ENCODE data around the gene CHMP4B. TPM values are rescaled to one million over a fixed set of nuclear protein-coding genes. Genes with fewer than 3 reads are reported as not detected.

Gene CHMP4B
- total RNA-seq, 1 donor, result 32.0 TPM

- H3K4me3 ChIP-seq (ENCODE audit: low read depth, low read length), result no peak overlapping the region
- DNase-seq (ENCODE audit: low read depth), result peak; percentile 92
- no peak for TF ChIP-seq CTCF (IDR thresholded peaks at IDR 0.05; ENCODE audit: insufficient read depth, low read depth, low read length)
Observed at GRCh38 chr20:33827634-33828325, 16.6 kb downstream of the CHMP4B start.

GRCh38 chr20:33828326-33828844 is 17.2 kb downstream of the CHMP4B start:
- no peak for TF ChIP-seq CTCF (IDR thresholded peaks at IDR 0.05; ENCODE audit: insufficient read depth, low read depth, low read length)
- no peak for DNase-seq (ENCODE audit: low read depth)
- no peak overlapping the region for H3K4me3 ChIP-seq (ENCODE audit: low read depth, low read length)

- no peak overlapping the region for H3K4me3 ChIP-seq (ENCODE audit: low read depth, low read length)
- peak; percentile 78 for DNase-seq (ENCODE audit: low read depth)
- TF ChIP-seq CTCF (IDR thresholded peaks at IDR 0.05; ENCODE audit: insufficient read depth, low read depth, low read length), result no peak
Observed at GRCh38 chr20:33828967-33829560, 17.9 kb downstream of the CHMP4B start.

- TF ChIP-seq CTCF (IDR thresholded peaks at IDR 0.05; ENCODE audit: insufficient read depth, low read depth, low read length), result no peak
- no peak for DNase-seq (ENCODE audit: low read depth)
- no peak overlapping the region for H3K4me3 ChIP-seq (ENCODE audit: low read depth, low read length)
Observed at GRCh38 chr20:33829636-33830035, 18.5 kb downstream of the CHMP4B start.

GRCh38 chr20:33830371-33830770 is 19.2 kb downstream of the CHMP4B start:
- TF ChIP-seq CTCF (IDR thresholded peaks at IDR 0.05; ENCODE audit: insufficient read depth, low read depth, low read length), result no peak
- peak; percentile 81 for DNase-seq (ENCODE audit: low read depth)
- no peak overlapping the region for H3K4me3 ChIP-seq (ENCODE audit: low read depth, low read length)

- TF ChIP-seq CTCF (IDR thresholded peaks at IDR 0.05; ENCODE audit: insufficient read depth, low read depth, low read length), result no peak
- no peak for DNase-seq (ENCODE audit: low read depth)
Observed at GRCh38 chr20:33832103-33832804, 21.1 kb downstream of the CHMP4B start.

More at GRCh38 chr20:33832103-33832804, 21.1 kb downstream of the CHMP4B start:
- H3K4me3 ChIP-seq (ENCODE audit: low read depth, low read length), result no peak overlapping the region
